SK-N-DZ (cell line): ENCODE measurements around the gene NISCH.

ENCODE experiments used
- DNase-seq: peaks from one replicate; pipeline ENCODE4 v3.0.0-alpha.2; 2015; ENCODE audit warnings: low spot score

Gene NISCH

DNA sequence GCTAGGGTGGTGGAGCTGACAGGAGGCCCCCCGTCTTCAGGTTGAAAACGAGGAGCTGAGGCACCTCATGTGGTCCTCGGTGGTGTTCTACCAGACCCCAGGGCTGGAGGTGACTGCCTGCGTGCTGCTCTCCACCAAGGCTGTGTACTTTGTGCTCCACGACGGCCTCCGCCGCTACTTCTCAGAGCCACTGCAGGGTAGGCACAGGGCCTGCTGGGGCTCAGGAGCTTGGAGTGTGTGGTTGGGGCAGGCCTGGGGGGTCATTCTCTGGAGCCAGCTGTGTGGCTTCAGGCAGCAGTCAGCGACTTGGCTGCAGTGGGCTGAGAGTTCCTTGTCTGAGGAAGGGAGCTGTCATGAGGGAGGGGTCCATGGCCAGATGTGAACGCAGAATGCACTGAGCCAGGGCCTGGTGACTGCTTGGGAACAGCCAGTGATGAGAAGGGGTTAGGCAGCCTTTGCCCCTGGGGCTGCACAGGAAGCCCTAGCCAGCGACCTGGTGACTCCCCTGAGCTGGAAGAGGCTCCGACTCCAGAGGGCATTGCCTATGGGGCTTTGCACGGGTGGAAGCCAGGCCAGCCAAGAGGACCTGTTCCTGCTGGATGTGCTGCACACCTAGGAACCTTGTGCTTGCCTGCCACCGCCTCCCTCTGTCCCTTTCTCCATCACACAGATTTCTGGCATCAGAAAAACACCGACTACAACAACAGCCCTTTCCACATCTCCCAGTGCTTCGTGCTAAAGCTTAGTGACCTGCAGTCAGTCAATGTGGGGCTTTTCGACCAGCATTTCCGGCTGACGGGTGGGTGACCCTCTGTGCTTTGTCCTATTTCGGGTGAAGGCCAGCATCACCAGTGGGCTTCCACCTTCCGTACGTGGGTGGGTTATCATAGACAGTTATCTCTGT lies 34.9 kb downstream of the NISCH start:
- no peak for DNase-seq

DNA sequence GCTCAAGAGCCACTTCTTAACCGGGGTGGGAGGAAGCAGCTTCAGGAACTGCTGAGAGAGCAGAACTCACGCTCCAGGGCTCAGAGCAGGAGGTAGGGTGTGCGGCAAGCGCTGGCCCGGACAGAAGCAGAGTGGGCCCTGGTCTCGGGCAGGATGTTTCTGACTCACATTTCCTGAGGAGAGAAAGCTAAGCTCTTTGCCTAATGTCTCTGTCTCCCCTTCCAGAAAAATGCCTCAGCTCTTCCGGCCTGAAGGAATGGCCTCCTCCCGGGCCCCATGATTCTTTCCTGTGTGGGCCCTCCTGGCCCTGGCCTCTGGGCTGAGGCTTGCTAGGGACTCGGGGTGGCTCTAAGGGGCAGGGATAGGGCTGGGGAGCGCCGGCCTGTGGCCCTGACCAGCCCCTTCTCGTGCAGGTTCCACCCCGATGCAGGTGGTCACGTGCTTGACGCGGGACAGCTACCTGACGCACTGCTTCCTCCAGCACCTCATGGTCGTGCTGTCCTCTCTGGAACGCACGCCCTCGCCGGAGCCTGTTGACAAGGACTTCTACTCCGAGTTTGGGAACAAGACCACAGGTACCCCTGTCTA lies 35.6 kb downstream of the NISCH start:
- DNase-seq: no peak

- DNase-seq: no peak
Observed at GRCh38 chr3:52492059-52492458, 36.7 kb downstream of the NISCH start.

- no peak for DNase-seq
Observed at GRCh38 chr3:52493232-52494017, 38.0 kb downstream of the NISCH start.

DNA sequence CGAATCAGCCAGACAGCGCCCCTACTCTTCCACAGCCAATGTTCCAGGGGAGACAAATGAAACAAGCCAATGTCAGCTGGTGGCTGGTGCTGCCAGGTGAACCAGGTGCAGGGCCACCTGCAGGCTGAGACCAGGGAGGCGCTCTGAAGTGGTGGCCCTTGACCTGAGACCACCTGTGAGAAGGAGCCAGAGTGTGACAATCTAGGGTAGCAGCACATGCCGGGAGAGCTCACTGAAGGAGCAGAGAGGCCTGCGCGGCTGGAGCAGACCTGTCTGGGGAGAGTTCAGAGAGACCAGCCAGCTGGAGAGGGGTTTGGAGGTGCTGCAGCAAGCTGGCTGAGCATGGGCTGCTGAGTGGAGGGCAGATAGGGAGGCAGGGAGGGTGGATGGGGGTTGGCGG lies 39.0 kb downstream of the NISCH start:
- no peak for DNase-seq

DNA sequence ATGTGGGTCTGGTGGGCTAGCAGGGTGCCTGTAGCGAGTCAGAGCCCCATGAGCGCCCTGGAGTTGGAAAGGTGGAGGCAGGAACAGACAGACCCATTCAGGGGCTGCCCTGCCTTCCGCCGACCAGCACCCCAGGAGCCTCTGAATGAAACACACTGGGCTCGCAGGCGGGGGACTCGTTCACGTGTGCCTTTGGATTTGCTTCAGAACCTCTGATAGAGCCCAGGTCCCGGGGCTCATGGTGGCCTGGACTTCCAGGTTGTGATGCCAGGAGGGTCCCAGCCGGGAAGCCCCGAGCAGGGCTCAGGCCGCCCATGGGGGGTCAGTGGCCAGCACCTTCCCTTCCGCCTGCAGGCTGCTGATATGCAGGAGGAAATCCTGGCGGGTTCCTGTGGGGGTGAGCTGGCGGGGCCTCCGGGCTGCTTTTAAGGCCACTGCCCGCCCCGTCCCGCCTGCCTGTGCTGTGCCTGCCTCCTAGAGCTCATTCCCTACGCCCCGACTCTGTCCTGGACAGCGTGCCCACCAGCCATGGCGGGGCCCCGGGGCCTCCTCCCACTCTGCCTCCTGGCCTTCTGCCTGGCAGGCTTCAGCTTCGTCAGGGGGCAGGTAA lies 39.6 kb downstream of the NISCH start, which contains the start of gene STAB1:
Gene STAB1, plus strand, starts transcription at position 453 of the 610 bp plus-strand sequence. Its CDS starts 76 bp downstream, at position 529.
- no peak for DNase-seq

GRCh38 chr3:52495777-52496602 lies 40.6 kb downstream of the NISCH start:
- no peak for DNase-seq

DNA sequence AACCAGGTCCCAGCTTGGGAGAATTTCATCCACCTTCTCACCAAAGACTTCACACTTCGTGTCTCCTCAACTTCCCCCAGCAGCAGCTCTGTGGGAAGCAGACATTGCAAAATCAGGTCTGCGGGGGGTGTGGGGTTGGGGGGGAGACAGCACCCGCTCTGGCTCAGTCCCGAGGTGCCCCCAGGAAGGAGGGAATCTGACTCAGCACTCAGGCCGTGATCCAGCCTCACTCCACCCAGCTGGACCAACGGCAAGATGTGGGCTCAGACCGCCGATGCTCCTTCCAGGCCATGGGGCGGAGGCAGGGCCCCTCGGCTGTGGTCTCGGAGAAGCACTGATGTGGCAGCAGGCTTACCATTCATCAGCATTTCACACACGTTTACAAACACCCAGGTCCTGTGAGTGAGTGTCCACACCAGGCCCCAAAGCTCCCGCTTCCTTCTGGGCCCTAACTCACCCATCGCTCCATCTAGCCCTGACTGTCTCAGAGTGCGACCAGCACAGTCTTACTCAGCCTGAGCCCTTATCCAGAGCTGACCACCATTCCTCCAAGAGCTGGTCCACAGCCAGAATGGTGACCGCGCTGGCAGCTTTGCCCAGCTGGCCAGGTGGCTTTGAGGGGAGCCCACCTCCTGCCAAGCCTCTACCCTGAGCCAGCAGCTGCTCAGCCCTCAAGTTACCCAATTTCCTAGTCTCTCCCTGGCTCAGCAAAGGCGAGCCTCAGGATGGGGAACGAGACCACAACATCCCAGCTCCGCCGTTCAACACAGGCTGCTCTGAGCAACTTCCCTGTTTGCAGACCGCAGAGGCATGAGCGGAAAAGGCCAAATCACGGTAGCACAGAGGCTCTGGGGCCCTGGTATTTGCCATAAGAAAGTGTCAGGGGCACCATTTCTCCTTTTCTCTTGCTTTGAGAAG lies 43.0 kb downstream of the NISCH start:
- no peak for DNase-seq

- no peak for DNase-seq
Observed at GRCh38 chr3:52501046-52501445, 45.6 kb downstream of the NISCH start.

DNA sequence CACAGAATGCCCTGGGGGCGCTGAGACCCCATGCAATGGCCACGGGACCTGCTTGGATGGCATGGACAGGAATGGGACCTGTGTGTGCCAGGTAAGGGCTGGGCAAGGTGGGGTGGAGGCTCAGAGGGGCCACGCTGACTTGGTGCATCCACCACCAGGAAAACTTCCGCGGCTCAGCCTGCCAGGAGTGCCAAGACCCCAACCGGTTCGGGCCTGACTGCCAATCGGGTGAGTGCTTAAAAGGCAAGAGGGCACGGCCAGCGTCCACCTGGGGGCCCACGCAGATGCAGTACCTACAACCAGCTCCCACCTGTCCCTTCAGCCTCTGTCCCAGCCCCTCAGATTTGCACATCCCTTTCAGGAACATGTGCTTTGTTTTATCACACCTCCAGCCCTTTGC lies 46.6 kb downstream of the NISCH start:
- DNase-seq: no peak

DNA sequence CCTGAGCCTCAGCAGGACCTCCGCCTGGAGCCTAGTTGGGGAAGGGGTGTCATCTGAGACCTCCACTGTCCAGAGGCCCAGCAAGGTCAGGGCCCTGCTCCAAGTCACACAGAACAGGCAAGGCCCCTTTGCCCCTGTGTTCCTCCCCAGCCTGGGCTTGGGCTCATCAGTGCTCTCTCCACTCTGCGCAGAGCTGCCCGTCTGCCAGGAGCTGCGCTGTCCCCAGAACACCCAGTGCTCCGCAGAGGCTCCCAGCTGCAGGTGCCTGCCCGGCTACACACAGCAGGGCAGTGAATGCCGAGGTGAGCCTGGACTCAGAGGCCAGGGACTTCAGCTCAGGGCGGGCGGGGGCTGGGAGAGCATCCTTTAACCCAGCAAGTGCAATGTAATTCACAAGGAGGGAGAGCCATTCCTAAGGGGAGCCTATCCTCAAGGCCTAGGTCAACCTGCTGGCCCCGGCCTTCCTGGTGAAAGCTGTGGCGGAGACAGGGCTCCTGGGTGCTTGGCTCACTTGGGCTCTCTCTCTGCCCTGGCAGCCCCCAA lies 47.5 kb downstream of the NISCH start:
- DNase-seq: peak; percentile 29

GRCh38 chr3:52503788-52504424 lies 48.5 kb downstream of the NISCH start:
- DNase-seq: no peak

DNA sequence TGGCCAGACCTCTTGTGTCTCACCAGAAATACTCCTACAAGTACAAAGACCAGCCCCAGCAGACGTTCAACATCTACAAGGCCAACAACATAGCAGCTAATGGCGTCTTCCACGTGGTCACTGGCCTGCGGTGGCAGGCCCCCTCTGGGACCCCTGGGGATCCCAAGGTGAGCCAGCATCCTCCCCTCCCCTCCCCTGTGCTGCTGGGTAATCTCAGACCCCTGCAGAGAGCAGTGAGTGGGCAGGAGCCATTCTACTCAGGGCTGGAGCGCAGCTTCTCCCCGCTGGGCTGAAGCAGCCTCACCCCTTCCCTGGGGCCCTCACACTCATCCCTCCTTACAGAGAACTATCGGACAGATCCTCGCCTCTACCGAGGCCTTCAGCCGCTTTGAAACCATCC lies 49.6 kb downstream of the NISCH start:
- DNase-seq: no peak

- no peak for DNase-seq
Observed at GRCh38 chr3:52506266-52506966, 51.0 kb downstream of the NISCH start.

DNA sequence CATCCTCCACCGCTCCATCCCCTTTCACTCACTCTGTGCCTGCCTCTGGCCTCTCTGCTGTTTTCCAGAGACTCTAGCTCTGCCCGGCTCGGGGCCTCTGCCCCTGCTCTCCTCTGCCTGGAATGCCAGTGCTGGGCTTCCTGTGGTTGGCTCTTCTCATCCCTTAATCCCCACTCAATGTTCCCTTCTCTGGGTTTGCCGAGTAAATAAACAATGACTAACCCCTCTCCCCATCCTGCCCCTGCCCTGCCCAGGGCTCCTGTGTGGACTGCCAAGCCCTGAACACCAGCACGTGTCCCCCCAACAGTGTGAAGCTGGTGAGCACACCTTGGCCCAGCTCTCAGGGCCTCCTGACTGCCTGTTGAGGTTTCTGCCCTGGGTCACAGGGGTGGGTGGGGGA lies 52.0 kb downstream of the NISCH start:
- DNase-seq: no peak

GRCh38 chr3:52509753-52510328 lies 54.4 kb downstream of the NISCH start:
- DNase-seq: no peak

DNA sequence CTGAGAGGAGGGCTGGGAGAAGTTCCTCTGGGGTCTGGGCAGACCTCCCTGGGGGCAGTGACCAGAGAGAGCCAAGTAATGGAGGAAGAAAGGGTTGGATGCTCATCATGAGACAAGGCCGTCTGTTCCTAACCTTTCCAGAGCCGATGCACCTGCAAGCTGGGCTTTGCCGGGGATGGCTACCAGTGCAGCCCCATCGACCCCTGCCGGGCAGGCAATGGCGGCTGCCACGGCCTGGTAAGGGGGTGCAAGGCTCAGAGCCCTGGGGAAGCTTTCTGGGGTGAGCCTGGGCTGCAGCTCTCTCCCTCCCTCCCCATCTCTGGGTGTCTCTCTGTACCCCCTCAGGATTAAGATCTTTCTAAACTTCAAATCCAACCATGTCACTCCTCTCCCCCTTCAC lies 56.1 kb downstream of the NISCH start:
- no peak for DNase-seq

DNA sequence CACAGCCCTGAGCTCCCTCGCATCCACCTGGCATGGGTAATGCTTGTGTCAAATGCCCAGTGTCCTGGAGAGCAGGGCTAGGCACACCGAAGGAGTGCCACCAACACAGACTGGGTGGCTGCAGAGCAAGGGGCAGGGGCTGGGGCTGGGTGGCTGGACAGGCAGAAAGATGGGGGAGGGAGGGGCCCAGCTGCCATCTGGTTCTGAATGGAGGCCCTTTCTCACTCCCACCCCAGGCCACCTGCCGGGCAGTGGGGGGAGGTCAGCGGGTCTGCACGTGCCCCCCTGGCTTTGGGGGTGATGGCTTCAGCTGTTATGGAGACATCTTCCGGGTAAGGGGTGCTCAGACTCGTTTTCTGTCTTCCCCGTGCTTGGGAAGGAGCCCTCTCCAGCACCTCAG lies 56.7 kb downstream of the NISCH start:
- no peak for DNase-seq
